ENCODE data around the gene FOXO6.

Gene FOXO6

GRCh38 chr1:41368366-41368765 lies 7.1 kb downstream of the FOXO6 start:
- Histone ChIP-seq H3K4me3 (ENCODE audit: low read depth in 1 of 2, low read length in 1 of 2) (no peak overlapping the region), H3K4me1 (ENCODE audit: control insufficient read depth in 1 of 2, insufficient read depth in 1 of 2, low read depth in 1 of 2, low read length in 1 of 2) (peaks cover 0 to 5% of the 10 kb centered on the region in 2 experiments), H3K27ac (no peak overlapping the region), H3K9me3 (no peaks in the 10 kb centered on the region), H3K27me3 (peaks cover 78% of the 10 kb centered on the region), H3K36me3 (no peaks in the 10 kb centered on the region)
- no peak for TF ChIP-seq CTCF (IDR thresholded peaks at IDR 0.05)

GRCh38 chr1:41368801-41369200 lies 7.6 kb downstream of the FOXO6 start:
- Histone ChIP-seq H3K27ac (no peak overlapping the region), H3K27me3 (peaks cover 78% of the 10 kb centered on the region), H3K36me3 (no peaks in the 10 kb centered on the region), H3K9me3 (no peaks in the 10 kb centered on the region), H3K4me3 (ENCODE audit: low read depth in 1 of 2, low read length in 1 of 2) (no peak overlapping the region), H3K4me1 (ENCODE audit: control insufficient read depth in 1 of 2, insufficient read depth in 1 of 2, low read depth in 1 of 2, low read length in 1 of 2) (peaks cover 0 to 5% of the 10 kb centered on the region in 2 experiments)
- TF ChIP-seq CTCF (IDR thresholded peaks at IDR 0.05) = no peak

GRCh38 chr1:41369531-41369930 lies 8.3 kb downstream of the FOXO6 start:
- H3K36me3 ChIP-seq = no peaks in the 10 kb centered on the region
- peaks cover 74% of the 10 kb centered on the region for H3K27me3 ChIP-seq
- no peaks in the 10 kb centered on the region for H3K9me3 ChIP-seq
- H3K4me1 ChIP-seq (ENCODE audit: control insufficient read depth in 1 of 2, insufficient read depth in 1 of 2, low read depth in 1 of 2, low read length in 1 of 2) = peaks cover 0 to 5% of the 10 kb centered on the region in 2 experiments
- no peak for TF ChIP-seq CTCF (IDR thresholded peaks at IDR 0.05)
- no peak overlapping the region for H3K27ac ChIP-seq
- no peak overlapping the region for H3K4me3 ChIP-seq (ENCODE audit: low read depth in 1 of 2, low read length in 1 of 2)

- no peak overlapping the region for H3K4me3 ChIP-seq (ENCODE audit: low read depth in 1 of 2, low read length in 1 of 2)
- peaks cover 74% of the 10 kb centered on the region for H3K27me3 ChIP-seq
- no peak overlapping the region for H3K27ac ChIP-seq
- no peaks in the 10 kb centered on the region for H3K9me3 ChIP-seq
- H3K4me1 ChIP-seq (ENCODE audit: control insufficient read depth in 1 of 2, insufficient read depth in 1 of 2, low read depth in 1 of 2, low read length in 1 of 2) = peaks cover 0 to 5% of the 10 kb centered on the region in 2 experiments
- no peaks in the 10 kb centered on the region for H3K36me3 ChIP-seq
- no peak for TF ChIP-seq CTCF (IDR thresholded peaks at IDR 0.05)
Observed at GRCh38 chr1:41370225-41370624, 9.0 kb downstream of the FOXO6 start.

GRCh38 chr1:41370756-41371420 lies 9.7 kb downstream of the FOXO6 start:
- H3K4me3 ChIP-seq (ENCODE audit: low read depth in 1 of 2, low read length in 1 of 2) = no peak overlapping the region
- no peak for TF ChIP-seq CTCF (IDR thresholded peaks at IDR 0.05)
- H3K27ac ChIP-seq = no peak overlapping the region
- peaks cover 0 to 5% of the 10 kb centered on the region in 2 experiments for H3K4me1 ChIP-seq (ENCODE audit: control insufficient read depth in 1 of 2, insufficient read depth in 1 of 2, low read depth in 1 of 2, low read length in 1 of 2)
- peaks cover 72% of the 10 kb centered on the region for H3K27me3 ChIP-seq
- H3K9me3 ChIP-seq = no peaks in the 10 kb centered on the region
- H3K36me3 ChIP-seq = no peaks in the 10 kb centered on the region

Data from neutrophil (primary cell).